Psoas muscle (tissue), 8 donors: ENCODE measurements around the gene CYP24A1. TPM values are rescaled to one million over a fixed set of nuclear protein-coding genes. Genes with fewer than 3 reads are reported as not detected.

Source experiments
- ATAC-seq, 4 donors: fragments of 200-7000 bp; cut with Tn5 transposase; one replicate each; pipeline ENCODE4 v1.9.1; 2020; ENCODE audit warnings: moderate library complexity in 3 of 4, mild to moderate bottlenecking in 2 of 4
- DNase-seq, 2 donors: peaks; one replicate each; pipeline ENCODE4 v3.0.0-alpha.2; 2020
- H3K27ac ChIP-seq: fragments of 200-600 bp; one replicate; pipeline ENCODE4 v1.8.0; 2022
- H3K27me3 ChIP-seq, 3 donors: fragments of 200-600 bp in 1 of 3; one replicate each; pipeline versions ENCODE4 v1.6.1 to v1.8.0; 2013 to 2022; ENCODE audit warnings: low read length in 2 of 3, mild to moderate bottlenecking in 2 of 3, moderate library complexity in 1 of 3; ENCODE audit not compliant: insufficient read depth in 3 of 3
- H3K36me3 ChIP-seq, 2 donors: fragments of 200-600 bp in 1 of 2; one replicate each; pipeline versions ENCODE4 v1.6.1 to v1.8.0; 2013 to 2022; ENCODE audit warnings: low read depth in 1 of 2, mild to moderate bottlenecking in 1 of 2, moderate library complexity in 1 of 2; ENCODE audit not compliant: insufficient read depth in 1 of 2
- H3K4me1 ChIP-seq: fragments of 200-600 bp; one replicate; pipeline ENCODE4 v1.8.0; 2022
- H3K4me3 ChIP-seq: fragments of 200-600 bp; one replicate; pipeline ENCODE4 v1.8.0; 2022; ENCODE audit warnings: mild to moderate bottlenecking
- H3K9me3 ChIP-seq: fragments of 200-600 bp; one replicate; pipeline ENCODE4 v1.8.0; 2022
- CTCF ChIP-seq: fragments of 200-600 bp; IDR thresholded peaks from one replicate; pipeline ENCODE4 v1.8.0; 2022; ENCODE audit warnings: antibody characterized with exemption
- WGBS, 3 donors: extraction: QIAGEN DNeasy Blood & Tissue Kit; methylation state at CpG; one replicate each; pipeline versions ENCODE4 v1.1.6 to v1.1.7; 2013; 5-methylcytosine and 5-hydroxymethylcytosine counted together
- intact Hi-C, 2 donors: fragments of 100-400 bp; cut with DNase I; formaldehyde crosslinking; loops; one replicate each; pipeline versions ENCODE4 v1.11.0 to v1.14.2; 2022
- polyA plus RNA-seq, 3 donors: library from polyadenylated mRNA; stranded (reverse); fragments of 200-250 nt; gene quantifications; one replicate each; pipeline ENCODE4 v1.2.3, GENCODE V29; 2013
- total RNA-seq, 4 donors: library from RNA; stranded (reverse); fragmentation: NEBNext Ultra II Directional in 2 of 4; extraction: Animal tissue kit (Norgen Biotek cat#: 25700) in 2 of 4; gene quantifications; one replicate each; pipeline versions ENCODE4 v1.2.1 to v1.2.4, GENCODE V29; 2021 to 2023
- donor health status: healthy with polysubstance abuse.
- donor health status: DM: no; HTN: no; CAD: no; lungs with moderate emphysema.
- donor health status: Bipolar disorder and iron deficiency.
- donor health status: healthy.
- donor health status: DM: yes; HTN: yes; CAD: no.
- donor health status: DM: no; HTN: no; CAD: no.
- donor health status: DM: no; HTN: no; CAD: no.
- donor health status: DM: yes; HTN: yes; CAD: no.

Gene CYP24A1
- total and polyA plus RNA-seq, 7 donors, result 0.03 TPM; not detected in 6

GRCh38 chr20:54184071-54184470 is 10.3 kb upstream of the CYP24A1 start:
- WGBS, 3 donors, result 20 to 45% (median 20%) methylated on average over 3 of the region's 3 CpGs
- no peak for TF ChIP-seq CTCF
- intact Hi-C loops, result no loop called here

GRCh38 chr20:54180931-54181330 is 7.1 kb upstream of the CYP24A1 start:
- H3K4me1 ChIP-seq, result no peaks in the 10 kb centered on the region
- intact Hi-C loops, result no loop called here
- no peaks in the 10 kb centered on the region for H3K9me3 ChIP-seq
- H3K27me3 ChIP-seq, result peaks cover 0 to 19% (median 1%) of the 10 kb centered on the region in 3 donors
- DNase-seq (no peak), ATAC-seq (no peak)
- no peak overlapping the region for H3K4me3 ChIP-seq
- no peak overlapping the region for H3K27ac ChIP-seq
- no peaks in the 10 kb centered on the region for H3K36me3 ChIP-seq
- no peak for TF ChIP-seq CTCF
- 78 to 98% (median 81%) methylated on average over 1 of the region's 1 CpG for WGBS, 3 donors

More at GRCh38 chr20:54184071-54184470, 10.3 kb upstream of the CYP24A1 start:
- no peak overlapping the region for H3K4me3 ChIP-seq
- no peaks in the 10 kb centered on the region for H3K36me3 ChIP-seq
- DNase-seq (no peak), ATAC-seq (no peak)
- H3K27me3 ChIP-seq, result peaks cover 0 to 1% (median 0%) of the 10 kb centered on the region in 3 donors
- H3K27ac ChIP-seq, result no peak overlapping the region
- no peaks in the 10 kb centered on the region for H3K9me3 ChIP-seq
- no peaks in the 10 kb centered on the region for H3K4me1 ChIP-seq

GRCh38 chr20:54179946-54180345 is 6.2 kb upstream of the CYP24A1 start:
- TF ChIP-seq CTCF, result no peak
- WGBS, 3 donors, result 65 to 71% (median 66%) methylated on average over 2 of the region's 2 CpGs

GRCh38 chr20:54178256-54178655 is 4.5 kb upstream of the CYP24A1 start:
- DNase-seq, result no peak
- ATAC-seq, result no peak
- H3K4me1 ChIP-seq, result no peaks in the 10 kb centered on the region
- peaks cover 0 to 46% (median 12%) of the 10 kb centered on the region in 3 donors for H3K27me3 ChIP-seq
- no peak overlapping the region for H3K27ac ChIP-seq
- H3K36me3 ChIP-seq, result no peaks in the 10 kb centered on the region
- no peak for TF ChIP-seq CTCF
- H3K9me3 ChIP-seq, result no peaks in the 10 kb centered on the region
- no peak overlapping the region for H3K4me3 ChIP-seq
- WGBS, 3 donors, result 59 to 72% (median 69%) methylated on average over 2 of the region's 2 CpGs
- intact Hi-C loops, result no loop called here

More at GRCh38 chr20:54179946-54180345, 6.2 kb upstream of the CYP24A1 start:
- no peak for ATAC-seq
- no peaks in the 10 kb centered on the region for H3K4me1 ChIP-seq
- no peaks in the 10 kb centered on the region for H3K9me3 ChIP-seq
- peaks cover 0 to 29% (median 3%) of the 10 kb centered on the region in 3 donors for H3K27me3 ChIP-seq
- no peaks in the 10 kb centered on the region for H3K36me3 ChIP-seq
- H3K4me3 ChIP-seq, result no peak overlapping the region
- intact Hi-C loops, result no loop called here
- DNase-seq, result no peak
- no peak overlapping the region for H3K27ac ChIP-seq

GRCh38 chr20:54177378-54177777 is 3.6 kb upstream of the CYP24A1 start:
- DNase-seq (no peak), ATAC-seq (no peak)
- intact Hi-C loops, result no loop called here
- H3K9me3 ChIP-seq, result no peaks in the 10 kb centered on the region
- H3K27ac ChIP-seq, result no peak overlapping the region
- WGBS, 3 donors, result 71 to 84% (median 71%) methylated on average over 6 of the region's 6 CpGs
- TF ChIP-seq CTCF, result no peak
- H3K4me1 ChIP-seq, result no peaks in the 10 kb centered on the region
- no peak overlapping the region for H3K4me3 ChIP-seq
- H3K27me3 ChIP-seq, result peaks cover 0 to 54% (median 13%) of the 10 kb centered on the region in 3 donors
- H3K36me3 ChIP-seq, result no peaks in the 10 kb centered on the region
